Measurements from ENCODE around the gene C16orf74. TPM values are rescaled to one million over a fixed set of nuclear protein-coding genes. Genes with fewer than 3 reads are reported as not detected.

The C16orf74 gene
- total RNA-seq, 4 donors from 2014 or later, result 0.27 to 7.0 TPM; not detected in 2

- TF ChIP-seq POLR2A (IDR thresholded peaks at IDR 0.05) (no peak), EP300 (IDR thresholded peaks at IDR 0.05; ENCODE audit: low read depth) (no peak), POLR2AphosphoS5 (IDR thresholded peaks at IDR 0.05) (no peak), CTCF (IDR thresholded peaks at IDR 0.05) (no peak)
- 34% methylated on average over 15 of the region's 15 CpGs; no CpG with 5 or more reads in 1 of the 2 donors for WGBS, 2 donors (ENCODE audit: low coverage in 1 of 2)
- no peak for DNase-seq
- H3K4me3 ChIP-seq, result no peak overlapping the region
- no peaks in the 10 kb centered on the region for H3K9me3 ChIP-seq
- in situ Hi-C loops (cut with MboI; ENCODE audit: low pct_ligation_motif_present in 1 of 4, low pct_unique_long_range_greater_than_20kb in 1 of 4, low sequenced_read_pairs in 3 of 4) (no loop called here), intact Hi-C loops (cut with DNase I; ENCODE audit: low total_unique reads) (no loop called here)
- peaks cover 62% of the 10 kb centered on the region for H3K27me3 ChIP-seq
- peaks cover 21 to 47% (median 26%) of the 10 kb centered on the region in 4 donors for H3K4me1 ChIP-seq
- peak overlapping the region in 1 of 4 donors; percentile 7 for H3K27ac ChIP-seq
- H3K36me3 ChIP-seq, result no peaks in the 10 kb centered on the region
Observed at GRCh38 chr16:85751698-85752501, 1.0 kb upstream of the C16orf74 start.

- in situ Hi-C loops (cut with MboI; ENCODE audit: low pct_ligation_motif_present in 1 of 4, low pct_unique_long_range_greater_than_20kb in 1 of 4, low sequenced_read_pairs in 3 of 4), result no loop called here
- TF ChIP-seq EP300 (IDR thresholded peaks at IDR 0.05; ENCODE audit: low read depth), result no peak
- TF ChIP-seq CTCF (IDR thresholded peaks at IDR 0.05), result no peak
- no peak for TF ChIP-seq POLR2AphosphoS5 (IDR thresholded peaks at IDR 0.05)
- no peak for TF ChIP-seq POLR2A (IDR thresholded peaks at IDR 0.05)
- WGBS, 2 donors (ENCODE audit: low coverage in 1 of 2), result 2% methylated on average over 35 of the region's 51 CpGs; no CpG with 5 or more reads in 1 of the 2 donors
- Histone ChIP-seq H3K4me3 (peak overlapping the region; percentile 44 to 57 (median 49)), H3K27me3 (peaks cover 57% of the 10 kb centered on the region), H3K4me1 (peaks cover 21 to 47% (median 26%) of the 10 kb centered on the region in 4 donors), H3K9me3 (no peaks in the 10 kb centered on the region), H3K27ac (peak overlapping the region in 2 of 4 donors; percentile 47 to 50), H3K36me3 (no peaks in the 10 kb centered on the region)
- intact Hi-C loops (cut with DNase I; ENCODE audit: low total_unique reads), result no loop called here
- DNase-seq, result peak; percentile 66
Observed at GRCh38 chr16:85750146-85750826, 610 bp downstream of the C16orf74 start.

- Histone ChIP-seq H3K4me1 (peaks cover 21 to 47% (median 26%) of the 10 kb centered on the region in 4 donors), H3K36me3 (no peaks in the 10 kb centered on the region), H3K27ac (peak overlapping the region in 1 of 4 donors; percentile 50), H3K27me3 (peaks cover 57% of the 10 kb centered on the region), H3K9me3 (no peaks in the 10 kb centered on the region), H3K4me3 (peak overlapping the region in 2 of 4 donors; percentile 46 to 57)
- 26 to 40% methylated on average over 1 to 14 of the region's 14 CpGs for WGBS, 2 donors (ENCODE audit: low coverage in 1 of 2)
- in situ Hi-C loops (cut with MboI; ENCODE audit: low pct_ligation_motif_present in 1 of 4, low pct_unique_long_range_greater_than_20kb in 1 of 4, low sequenced_read_pairs in 3 of 4), result no loop called here
- peak; percentile 27 for DNase-seq
- intact Hi-C loops (cut with DNase I; ENCODE audit: low total_unique reads), result no loop called here
- TF ChIP-seq POLR2A (IDR thresholded peaks at IDR 0.05), result no peak
- TF ChIP-seq CTCF (IDR thresholded peaks at IDR 0.05), result no peak
- TF ChIP-seq POLR2AphosphoS5 (IDR thresholded peaks at IDR 0.05), result no peak
- TF ChIP-seq EP300 (IDR thresholded peaks at IDR 0.05; ENCODE audit: low read depth), result no peak
Observed at GRCh38 chr16:85749771-85750145, 1.1 kb downstream of the C16orf74 start.

GRCh38 chr16:85746460-85747215, 4.3 kb downstream of the C16orf74 start:
- DNase-seq, result peak; percentile 65
- Histone ChIP-seq H3K4me1 (peaks cover 15 to 20% (median 16%) of the 10 kb centered on the region in 4 donors), H3K27ac (peak overlapping the region in 1 of 4 donors; percentile 46), H3K27me3 (peaks cover 35% of the 10 kb centered on the region), H3K9me3 (no peaks in the 10 kb centered on the region), H3K36me3 (no peaks in the 10 kb centered on the region), H3K4me3 (no peak overlapping the region)
- TF ChIP-seq POLR2AphosphoS5 (IDR thresholded peaks at IDR 0.05) (no peak), POLR2A (IDR thresholded peaks at IDR 0.05) (no peak), CTCF (IDR thresholded peaks at IDR 0.05) (no peak), EP300 (IDR thresholded peaks at IDR 0.05; ENCODE audit: low read depth) (no peak)
- intact Hi-C loops (cut with DNase I; ENCODE audit: low total_unique reads), result no loop called here
- 53 to 65% methylated on average over 3 to 13 of the region's 13 CpGs for WGBS, 2 donors (ENCODE audit: low coverage in 1 of 2)
- in situ Hi-C loops (cut with MboI; ENCODE audit: low pct_ligation_motif_present in 1 of 4, low pct_unique_long_range_greater_than_20kb in 1 of 4, low sequenced_read_pairs in 3 of 4), result no loop called here

Data from transverse colon (tissue), 4 donors.